ENCODE data around the gene ZCCHC10. TPM values are rescaled to one million over a fixed set of nuclear protein-coding genes. Genes with fewer than 3 reads are reported as not detected.

The ZCCHC10 gene
- total and polyA plus RNA-seq, 2 of the 4 experiments (the other 2 are of a cell fraction), result 4.1 to 20.4 TPM

DNA sequence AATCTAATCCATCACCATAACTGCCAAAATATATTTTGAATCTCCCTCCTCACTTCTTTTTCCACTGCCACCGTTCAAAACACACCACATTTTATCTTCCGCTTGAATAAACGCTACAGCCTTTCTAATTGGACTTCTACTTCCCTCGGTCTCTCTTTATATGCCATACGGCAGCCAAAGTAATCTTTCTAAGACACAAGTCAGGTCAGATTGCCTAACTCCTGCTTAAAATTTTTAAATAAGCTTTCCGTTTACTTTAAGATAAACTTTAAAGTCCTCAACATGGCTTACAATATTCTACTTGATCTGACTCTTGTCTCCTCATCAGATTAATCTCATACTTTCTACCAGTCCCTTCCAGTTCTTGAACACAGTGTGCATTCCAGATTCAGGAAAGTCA, 72.6 kb downstream of the ZCCHC10 start:
- Histone ChIP-seq H2BK120ac (ENCODE audit: low read depth, low read length) (no peak overlapping the region), H2AK5ac (ENCODE audit: low read depth, low read length) (no peak overlapping the region), H3K4me2 (ENCODE audit: low read depth, low read length) (peak overlapping the region; percentile 68), H3K9me1 (ENCODE audit: insufficient read depth, low read length) (peaks cover 21% of the 10 kb centered on the region), H4K5ac (ENCODE audit: low read depth, low read length) (no peak overlapping the region), H3K9me3 (ENCODE audit: control insufficient read depth, insufficient read depth, low read length) (no peaks in the 10 kb centered on the region), H4K8ac (ENCODE audit: low read depth in 2 of 2, low read length in 2 of 2) (no peak overlapping the region), H4K91ac (ENCODE audit: insufficient read depth, low read depth, low read length) (no peak overlapping the region), H2AK9ac (replicated peaks; ENCODE audit: low read depth, low read length, poor library complexity) (no peak overlapping the region), H3K23ac (ENCODE audit: low read depth, low read length) (no peak overlapping the region), H3K4me3 (ENCODE audit: insufficient read depth, low read depth, low read length) (no peak overlapping the region), H3K4me1 (ENCODE audit: control insufficient read depth, insufficient read depth, low read length) (peaks cover 10% of the 10 kb centered on the region), H3K79me1 (ENCODE audit: low read depth in 1 of 2, low read length in 2 of 2) (peaks cover 4 to 47% of the 10 kb centered on the region in 2 experiments; a peak in 3 of 4 replicates), H3K36me3 (ENCODE audit: control insufficient read depth, insufficient read depth, low read length) (peaks cover 18% of the 10 kb centered on the region), H4K20me1 (ENCODE audit: insufficient read depth, low read length) (peaks cover 93% of the 10 kb centered on the region), H3K18ac (ENCODE audit: low read depth, low read length) (no peak overlapping the region), H2AFZ (replicated peaks; ENCODE audit: low read length, poor library complexity) (no peak overlapping the region), H3K9ac (ENCODE audit: low read depth, low read length) (no peak overlapping the region), H2BK5ac (ENCODE audit: low read depth, low read length, poor library complexity, severe bottlenecking) (no peak overlapping the region), H3K4ac (ENCODE audit: low read depth, low read length) (no peak overlapping the region), H3K27me3 (ENCODE audit: control insufficient read depth, insufficient read depth, low read length) (no peaks in the 10 kb centered on the region), H2BK20ac (ENCODE audit: low read depth, low read length) (no peak overlapping the region), H2BK15ac (ENCODE audit: low read depth, low read length) (no peak overlapping the region), H3K56ac (ENCODE audit: extremely low read depth, insufficient read depth, low read length) (no peak overlapping the region), H3K27ac (ENCODE audit: insufficient read depth, low read length) (peak overlapping the region; percentile 43; the same call in 1 of the 2 replicates), H3K14ac (replicated peaks; ENCODE audit: low read depth, low read length) (no peak overlapping the region)
- dilution Hi-C loops (cut with HindIII; ENCODE audit: low sequenced_read_pairs, unreplicated experiment), result no loop called here
- 63% methylated on average over 2 of the region's 6 CpGs; no CpG with 5 or more reads in 1 of the 2 experiments for WGBS, 2 experiments (ENCODE audit: extremely low coverage in 2 of 2, insufficient read length in 1 of 2)
- ChIA-PET POLR2A (ENCODE audit: unreplicated experiment) (no interaction called here), CTCF (no interaction called here)
- in situ Hi-C loops (cut with MboI; ENCODE audit: low sequenced_read_pairs), result no loop called here
- ATAC-seq (ENCODE audit: low read depth), result peak; percentile 46
- BruUV-seq (replicated peaks), result no TSS peak
- DNase-seq, result peak; percentile 19
- TF ChIP-seq POLR2A (IDR thresholded peaks at IDR 0.05; ENCODE audit: low read depth, low read length) (no peak), RAD21 (IDR thresholded peaks at IDR 0.05; ENCODE audit: low read length) (no peak), FOS (IDR thresholded peaks at IDR 0.05; ENCODE audit: low read depth, low read length) (no peak), CEBPB (IDR thresholded peaks at IDR 0.05; ENCODE audit: low read depth, low read length) (no peak), RFX5 (IDR thresholded peaks at IDR 0.05; ENCODE audit: low read depth, low read length) (no peak), CHD1 (IDR thresholded peaks at IDR 0.05; ENCODE audit: low read depth, low read length) (no peak), RCOR1 (IDR thresholded peaks at IDR 0.05; ENCODE audit: insufficient replicate concordance, low read length) (no peak), BHLHE40 (IDR thresholded peaks at IDR 0.05; ENCODE audit: low read depth, low read length) (no peak), MAZ (IDR thresholded peaks at IDR 0.05; ENCODE audit: borderline replicate concordance, low read depth, low read length) (no peak), MAFK (IDR thresholded peaks at IDR 0.05; ENCODE audit: low read depth, low read length) (no peak)
- TF ChIP-seq, protein P1, sequence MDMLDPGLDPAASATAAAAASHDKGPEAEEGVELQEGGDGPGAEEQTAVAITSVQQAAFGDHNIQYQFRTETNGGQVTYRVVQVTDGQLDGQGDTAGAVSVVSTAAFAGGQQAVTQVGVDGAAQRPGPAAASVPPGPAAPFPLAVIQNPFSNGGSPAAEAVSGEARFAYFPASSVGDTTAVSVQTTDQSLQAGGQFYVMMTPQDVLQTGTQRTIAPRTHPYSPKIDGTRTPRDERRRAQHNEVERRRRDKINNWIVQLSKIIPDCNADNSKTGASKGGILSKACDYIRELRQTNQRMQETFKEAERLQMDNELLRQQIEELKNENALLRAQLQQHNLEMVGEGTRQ (IDR thresholded peaks at IDR 0.05; ENCODE audit: low read depth, low read length), result no peak
- TF ChIP-seq, protein P2, sequence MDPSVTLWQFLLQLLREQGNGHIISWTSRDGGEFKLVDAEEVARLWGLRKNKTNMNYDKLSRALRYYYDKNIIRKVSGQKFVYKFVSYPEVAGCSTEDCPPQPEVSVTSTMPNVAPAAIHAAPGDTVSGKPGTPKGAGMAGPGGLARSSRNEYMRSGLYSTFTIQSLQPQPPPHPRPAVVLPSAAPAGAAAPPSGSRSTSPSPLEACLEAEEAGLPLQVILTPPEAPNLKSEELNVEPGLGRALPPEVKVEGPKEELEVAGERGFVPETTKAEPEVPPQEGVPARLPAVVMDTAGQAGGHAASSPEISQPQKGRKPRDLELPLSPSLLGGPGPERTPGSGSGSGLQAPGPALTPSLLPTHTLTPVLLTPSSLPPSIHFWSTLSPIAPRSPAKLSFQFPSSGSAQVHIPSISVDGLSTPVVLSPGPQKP (IDR thresholded peaks at IDR 0.05; ENCODE audit: borderline replicate concordance, low read depth, low read length), result no peak
- intact Hi-C loops (cut with micrococcal nuclease), result no loop called here
